ENCODE measurements around the gene DNAI2.

Gene DNAI2

DNA sequence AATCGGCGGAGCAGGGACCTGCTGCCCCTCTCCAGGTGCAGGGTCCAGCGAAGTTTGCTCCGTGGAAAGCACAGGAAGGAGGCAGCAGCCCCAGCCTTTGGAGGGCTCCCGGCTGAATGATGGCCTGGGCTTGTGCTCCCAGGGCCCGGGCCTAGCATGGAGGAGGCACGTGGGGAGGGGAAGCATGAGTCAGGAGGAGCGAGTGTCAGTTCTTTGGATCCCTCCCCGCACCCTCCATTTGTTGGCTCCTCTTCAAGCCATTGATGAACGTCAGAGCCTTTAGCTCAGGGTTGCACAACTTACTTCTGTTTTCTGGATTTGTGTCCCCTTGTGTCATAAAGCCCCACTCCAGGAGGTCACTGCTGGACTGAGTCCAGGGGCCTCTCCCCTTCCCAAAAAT is 34.9 kb upstream of the DNAI2 start:
- TF ChIP-seq, protein P1, sequence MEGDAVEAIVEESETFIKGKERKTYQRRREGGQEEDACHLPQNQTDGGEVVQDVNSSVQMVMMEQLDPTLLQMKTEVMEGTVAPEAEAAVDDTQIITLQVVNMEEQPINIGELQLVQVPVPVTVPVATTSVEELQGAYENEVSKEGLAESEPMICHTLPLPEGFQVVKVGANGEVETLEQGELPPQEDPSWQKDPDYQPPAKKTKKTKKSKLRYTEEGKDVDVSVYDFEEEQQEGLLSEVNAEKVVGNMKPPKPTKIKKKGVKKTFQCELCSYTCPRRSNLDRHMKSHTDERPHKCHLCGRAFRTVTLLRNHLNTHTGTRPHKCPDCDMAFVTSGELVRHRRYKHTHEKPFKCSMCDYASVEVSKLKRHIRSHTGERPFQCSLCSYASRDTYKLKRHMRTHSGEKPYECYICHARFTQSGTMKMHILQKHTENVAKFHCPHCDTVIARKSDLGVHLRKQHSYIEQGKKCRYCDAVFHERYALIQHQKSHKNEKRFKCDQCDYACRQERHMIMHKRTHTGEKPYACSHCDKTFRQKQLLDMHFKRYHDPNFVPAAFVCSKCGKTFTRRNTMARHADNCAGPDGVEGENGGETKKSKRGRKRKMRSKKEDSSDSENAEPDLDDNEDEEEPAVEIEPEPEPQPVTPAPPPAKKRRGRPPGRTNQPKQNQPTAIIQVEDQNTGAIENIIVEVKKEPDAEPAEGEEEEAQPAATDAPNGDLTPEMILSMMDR (IDR thresholded peaks at IDR 0.05; ENCODE audit: control insufficient read depth, extremely low read depth, insufficient read depth) = no peak
- no peak overlapping the region for H3K4me3 ChIP-seq (ENCODE audit: low read depth, low read length)
- no peak for DNase-seq (ENCODE audit: low read depth)

DNA sequence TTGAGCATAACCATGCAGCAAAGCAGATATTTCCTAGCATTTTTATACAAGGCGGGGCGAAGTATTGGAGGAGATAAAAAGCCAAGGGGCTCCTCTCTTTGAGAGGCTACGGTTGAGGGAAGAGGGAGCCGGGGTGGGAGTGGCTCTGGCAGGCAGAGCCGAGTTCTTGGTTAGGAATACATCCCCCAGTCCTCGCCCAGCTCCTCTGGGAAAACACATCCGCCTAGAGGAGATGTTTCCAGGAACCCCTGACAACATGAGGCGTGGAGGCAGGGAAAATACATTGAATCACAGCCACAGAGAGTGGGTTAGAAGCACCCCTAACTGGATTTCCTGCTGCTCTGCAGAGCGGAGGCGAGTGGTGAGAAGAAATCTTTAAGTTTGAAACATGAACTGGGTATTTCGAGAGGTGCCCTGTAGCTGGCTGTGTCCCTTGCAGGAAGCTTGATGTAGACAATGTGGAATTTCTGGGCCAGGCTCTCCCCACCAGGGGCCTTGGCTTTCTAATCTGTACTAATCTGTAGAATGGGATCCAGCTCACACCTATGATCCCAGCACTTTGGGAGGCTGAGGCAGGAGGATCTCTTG is 33.3 kb upstream of the DNAI2 start:
- TF ChIP-seq, protein P1 (IDR thresholded peaks at IDR 0.05; ENCODE audit: control insufficient read depth, extremely low read depth, insufficient read depth) = no peak
- H3K4me3 ChIP-seq (ENCODE audit: low read depth, low read length) = no peak overlapping the region
- DNase-seq (ENCODE audit: low read depth) = no peak

DNA sequence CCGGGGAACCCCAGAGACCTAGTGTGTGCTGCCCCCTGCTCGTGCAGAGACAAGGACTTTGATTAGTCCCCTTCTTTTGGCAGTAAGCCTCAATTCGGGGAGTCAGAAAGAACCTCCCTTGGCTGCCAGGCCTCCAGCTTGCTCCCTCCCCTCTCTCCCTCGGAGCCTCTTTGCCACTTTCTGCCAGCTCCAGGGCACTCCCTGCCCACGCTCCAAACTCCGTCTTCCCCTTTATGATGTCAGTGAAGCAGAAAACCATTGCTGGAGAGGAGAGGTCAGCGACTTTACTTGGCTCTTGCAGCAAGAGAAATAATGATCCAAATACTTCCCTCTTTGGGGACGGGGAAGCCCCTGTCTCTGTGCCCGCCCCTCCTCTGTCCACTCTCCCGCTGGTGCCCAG is 32.6 kb upstream of the DNAI2 start:
- TF ChIP-seq, protein P1 (IDR thresholded peaks at IDR 0.05; ENCODE audit: control insufficient read depth, extremely low read depth, insufficient read depth) = no peak
- no peak for DNase-seq (ENCODE audit: low read depth)
- H3K4me3 ChIP-seq (ENCODE audit: low read depth, low read length) = no peak overlapping the region

DNA sequence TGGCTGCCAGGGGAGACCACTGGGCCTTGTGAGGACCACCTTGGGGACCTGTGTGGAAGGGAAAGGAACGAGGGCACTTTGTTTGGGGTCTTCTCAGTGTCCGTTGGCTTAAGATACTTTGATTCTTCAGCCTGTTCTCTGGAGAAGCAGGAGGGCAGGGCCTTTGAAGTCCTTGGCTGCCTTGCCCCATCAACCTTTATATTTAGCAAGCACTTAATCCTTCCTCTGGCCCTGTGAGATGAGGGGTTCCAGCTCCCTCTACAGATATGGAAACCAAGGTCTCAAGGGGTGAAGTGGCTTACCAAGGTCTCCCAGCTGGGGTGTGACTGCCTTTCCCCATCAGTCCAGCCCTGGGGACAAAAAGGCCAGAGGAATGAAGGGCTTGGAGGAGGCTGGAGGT is 32.2 kb upstream of the DNAI2 start:
- TF ChIP-seq, protein P1 (IDR thresholded peaks at IDR 0.05; ENCODE audit: control insufficient read depth, extremely low read depth, insufficient read depth) = no peak
- DNase-seq (ENCODE audit: low read depth) = no peak
- H3K4me3 ChIP-seq (ENCODE audit: low read depth, low read length) = no peak overlapping the region

DNA sequence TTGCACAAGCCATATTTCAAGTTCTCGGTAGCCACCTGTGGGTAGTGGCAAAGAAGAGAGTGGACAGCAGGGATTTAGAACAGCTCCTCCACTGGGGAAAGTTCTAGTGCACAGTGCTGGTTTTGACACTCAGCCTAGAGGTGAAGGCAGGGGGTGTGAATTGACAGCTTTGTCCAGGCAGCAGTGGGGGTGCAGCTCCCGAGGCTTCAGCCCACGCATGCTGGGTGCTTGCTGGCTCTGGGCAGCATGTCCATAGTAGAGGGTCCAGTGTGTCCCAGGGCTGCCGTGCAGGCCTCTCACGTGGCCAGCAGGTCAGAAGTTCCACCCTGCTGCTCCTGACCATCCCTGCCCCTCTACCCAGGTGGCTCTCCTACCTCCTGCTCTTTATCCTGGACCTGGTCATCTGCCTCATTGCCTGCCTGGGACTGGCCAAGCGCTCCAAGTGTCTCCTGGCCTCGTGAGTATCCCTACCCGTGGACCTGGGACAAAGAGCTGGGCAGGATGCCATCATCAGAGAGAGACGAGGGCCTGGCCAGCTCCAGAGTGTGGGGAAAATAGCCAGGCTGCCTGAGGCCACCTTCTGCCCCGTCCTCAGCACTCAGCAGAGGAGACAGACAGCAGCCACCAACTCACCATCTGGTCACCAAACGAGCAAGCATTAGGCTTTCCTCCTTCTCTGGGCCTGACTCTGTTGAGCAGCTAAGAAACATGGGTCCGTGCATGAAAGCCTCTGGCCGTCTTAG is 30.9 kb upstream of the DNAI2 start:
- DNase-seq (ENCODE audit: low read depth) = no peak
- no peak overlapping the region for H3K4me3 ChIP-seq (ENCODE audit: low read depth, low read length)
- TF ChIP-seq, protein P1 (IDR thresholded peaks at IDR 0.05; ENCODE audit: control insufficient read depth, extremely low read depth, insufficient read depth) = no peak

DNA sequence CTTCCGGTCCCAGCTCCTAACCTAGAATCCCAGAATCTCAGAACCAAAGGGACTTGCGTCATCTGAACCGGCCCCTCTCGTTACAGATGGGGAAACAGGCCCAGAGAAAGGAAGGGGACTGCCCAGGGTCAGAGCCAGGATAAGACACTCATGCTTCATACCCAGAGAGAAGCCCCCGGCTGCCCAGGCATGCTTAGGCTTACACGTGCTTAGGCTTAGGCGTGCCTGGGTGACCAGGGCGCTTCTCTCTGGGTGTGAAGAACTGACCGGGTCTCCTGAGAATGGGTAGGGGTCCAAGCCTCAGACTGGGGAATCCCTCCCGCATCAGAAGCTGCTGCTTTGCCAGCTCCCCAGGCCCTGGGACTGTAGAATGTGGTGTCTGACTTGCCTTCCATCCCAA is 29.9 kb upstream of the DNAI2 start:
- H3K4me3 ChIP-seq (ENCODE audit: low read depth, low read length) = no peak overlapping the region
- no peak for DNase-seq (ENCODE audit: low read depth)
- TF ChIP-seq, protein P1 (IDR thresholded peaks at IDR 0.05; ENCODE audit: control insufficient read depth, extremely low read depth, insufficient read depth) = no peak

DNA sequence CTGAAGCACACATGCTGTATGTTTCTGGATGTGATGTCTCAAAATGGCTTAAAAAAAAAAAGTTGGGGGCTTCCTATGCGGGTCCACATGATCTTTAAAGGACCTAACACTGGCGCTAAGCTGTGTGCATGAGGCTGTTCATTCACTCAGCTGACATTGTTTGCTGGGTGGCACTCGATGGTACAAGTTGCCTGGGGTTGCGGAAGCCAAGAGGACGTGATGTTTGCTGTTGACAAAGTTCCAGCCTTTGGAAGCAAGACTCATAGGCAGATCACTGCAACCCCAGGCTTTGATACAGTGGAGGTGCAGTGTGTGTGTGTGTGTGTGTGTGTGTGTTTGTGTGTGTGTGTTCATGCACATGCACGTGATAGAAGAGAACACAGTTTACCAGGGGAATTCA is 29.5 kb upstream of the DNAI2 start:
- DNase-seq (ENCODE audit: low read depth) = no peak
- TF ChIP-seq, protein P1 (IDR thresholded peaks at IDR 0.05; ENCODE audit: control insufficient read depth, extremely low read depth, insufficient read depth) = no peak
- H3K4me3 ChIP-seq (ENCODE audit: low read depth, low read length) = no peak overlapping the region

Measured in LNCaP clone FGC (cell line).